ENCODE results near the gene C5AR2. TPM values are rescaled to one million over a fixed set of nuclear protein-coding genes. Genes with fewer than 3 reads are reported as not detected.

The C5AR2 gene
- total RNA-seq, 1 donor from 2014 or later = 3.5 TPM

DNA sequence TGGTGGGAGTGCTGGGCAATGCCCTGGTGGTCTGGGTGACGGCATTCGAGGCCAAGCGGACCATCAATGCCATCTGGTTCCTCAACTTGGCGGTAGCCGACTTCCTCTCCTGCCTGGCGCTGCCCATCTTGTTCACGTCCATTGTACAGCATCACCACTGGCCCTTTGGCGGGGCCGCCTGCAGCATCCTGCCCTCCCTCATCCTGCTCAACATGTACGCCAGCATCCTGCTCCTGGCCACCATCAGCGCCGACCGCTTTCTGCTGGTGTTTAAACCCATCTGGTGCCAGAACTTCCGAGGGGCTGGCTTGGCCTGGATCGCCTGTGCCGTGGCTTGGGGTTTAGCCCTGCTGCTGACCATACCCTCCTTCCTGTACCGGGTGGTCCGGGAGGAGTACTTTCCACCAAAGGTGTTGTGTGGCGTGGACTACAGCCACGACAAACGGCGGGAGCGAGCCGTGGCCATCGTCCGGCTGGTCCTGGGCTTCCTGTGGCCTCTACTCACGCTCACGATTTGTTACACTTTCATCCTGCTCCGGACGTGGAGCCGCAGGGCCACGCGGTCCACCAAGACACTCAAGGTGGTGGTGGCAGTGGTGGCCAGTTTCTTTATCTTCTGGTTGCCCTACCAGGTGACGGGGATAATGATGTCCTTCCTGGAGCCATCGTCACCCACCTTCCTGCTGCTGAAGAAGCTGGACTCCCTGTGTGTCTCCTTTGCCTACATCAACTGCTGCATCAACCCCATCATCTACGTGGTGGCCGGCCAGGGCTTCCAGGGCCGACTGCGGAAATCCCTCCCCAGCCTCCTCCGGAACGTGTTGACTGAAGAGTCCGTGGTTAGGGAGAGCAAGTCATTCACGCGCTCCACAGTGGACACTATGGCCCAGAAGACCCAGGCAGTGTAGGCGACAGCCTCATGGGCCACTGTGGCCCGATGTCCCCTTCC is 11.8 kb upstream of the C5AR2 start:
- Histone ChIP-seq H3K4me1 (no peaks in the 10 kb centered on the region), H3K27me3 (peaks cover 5% of the 10 kb centered on the region), H3K9me3 (no peaks in the 10 kb centered on the region), H3K4me3 (no peak overlapping the region), H3K36me3 (no peaks in the 10 kb centered on the region), H3K27ac (no peak overlapping the region)
- intact Hi-C loops (cut with DNase I) = no loop called here
- TF ChIP-seq, protein P1, sequence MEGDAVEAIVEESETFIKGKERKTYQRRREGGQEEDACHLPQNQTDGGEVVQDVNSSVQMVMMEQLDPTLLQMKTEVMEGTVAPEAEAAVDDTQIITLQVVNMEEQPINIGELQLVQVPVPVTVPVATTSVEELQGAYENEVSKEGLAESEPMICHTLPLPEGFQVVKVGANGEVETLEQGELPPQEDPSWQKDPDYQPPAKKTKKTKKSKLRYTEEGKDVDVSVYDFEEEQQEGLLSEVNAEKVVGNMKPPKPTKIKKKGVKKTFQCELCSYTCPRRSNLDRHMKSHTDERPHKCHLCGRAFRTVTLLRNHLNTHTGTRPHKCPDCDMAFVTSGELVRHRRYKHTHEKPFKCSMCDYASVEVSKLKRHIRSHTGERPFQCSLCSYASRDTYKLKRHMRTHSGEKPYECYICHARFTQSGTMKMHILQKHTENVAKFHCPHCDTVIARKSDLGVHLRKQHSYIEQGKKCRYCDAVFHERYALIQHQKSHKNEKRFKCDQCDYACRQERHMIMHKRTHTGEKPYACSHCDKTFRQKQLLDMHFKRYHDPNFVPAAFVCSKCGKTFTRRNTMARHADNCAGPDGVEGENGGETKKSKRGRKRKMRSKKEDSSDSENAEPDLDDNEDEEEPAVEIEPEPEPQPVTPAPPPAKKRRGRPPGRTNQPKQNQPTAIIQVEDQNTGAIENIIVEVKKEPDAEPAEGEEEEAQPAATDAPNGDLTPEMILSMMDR (IDR thresholded peaks at IDR 0.05) = no peak
- no peak for DNase-seq
- no peak for ATAC-seq

DNA sequence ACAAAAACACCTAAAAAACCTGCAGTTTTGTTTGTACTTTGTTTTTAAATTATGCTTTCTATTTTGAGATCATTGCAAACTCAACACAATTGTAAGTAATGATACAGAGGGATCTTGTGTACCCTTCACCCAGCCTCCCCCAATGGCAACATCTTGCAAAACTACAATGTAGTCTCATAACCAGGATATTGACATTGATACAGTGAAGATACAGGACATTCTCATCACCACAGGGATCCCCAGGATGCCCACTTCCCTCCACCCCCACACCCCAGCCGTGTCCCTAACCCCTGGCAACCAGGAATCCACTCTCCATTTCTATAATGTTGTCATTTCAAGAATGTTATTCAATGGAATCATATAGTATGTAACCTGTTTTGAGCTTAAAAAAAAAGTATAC is 10.3 kb upstream of the C5AR2 start:
- Histone ChIP-seq H3K9me3 (no peaks in the 10 kb centered on the region), H3K4me1 (no peaks in the 10 kb centered on the region), H3K36me3 (no peaks in the 10 kb centered on the region), H3K4me3 (no peak overlapping the region), H3K27me3 (peaks cover 5% of the 10 kb centered on the region), H3K27ac (no peak overlapping the region)
- ATAC-seq (no peak), DNase-seq (no peak)
- intact Hi-C loops (cut with DNase I) = no loop called here
- TF ChIP-seq, protein P1 (IDR thresholded peaks at IDR 0.05) = no peak

DNA sequence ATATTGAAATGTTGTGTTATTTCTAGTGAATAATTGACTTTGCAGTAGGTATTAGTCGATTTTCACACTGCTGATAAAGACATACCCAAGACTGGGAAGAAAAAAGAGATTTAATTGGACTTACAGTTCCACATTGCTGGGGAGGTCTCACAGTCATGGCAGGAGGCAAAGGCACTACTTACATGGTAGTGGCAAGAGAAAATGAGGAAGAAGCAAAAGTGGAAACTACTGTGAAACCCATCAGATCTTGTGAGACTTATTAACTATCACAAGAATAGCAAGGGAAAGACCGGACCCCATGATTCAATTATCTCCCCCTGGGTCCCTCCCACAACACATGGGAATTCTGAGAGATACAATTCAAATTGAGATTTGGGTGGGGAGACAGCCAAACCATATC is 9.9 kb upstream of the C5AR2 start:
- DNase-seq (no peak), ATAC-seq (no peak)
- Histone ChIP-seq H3K4me3 (no peak overlapping the region), H3K4me1 (no peaks in the 10 kb centered on the region), H3K27me3 (peaks cover 5% of the 10 kb centered on the region), H3K9me3 (no peaks in the 10 kb centered on the region), H3K36me3 (no peaks in the 10 kb centered on the region), H3K27ac (no peak overlapping the region)
- TF ChIP-seq, protein P1 (IDR thresholded peaks at IDR 0.05) = no peak
- intact Hi-C loops (cut with DNase I) = no loop called here

DNA sequence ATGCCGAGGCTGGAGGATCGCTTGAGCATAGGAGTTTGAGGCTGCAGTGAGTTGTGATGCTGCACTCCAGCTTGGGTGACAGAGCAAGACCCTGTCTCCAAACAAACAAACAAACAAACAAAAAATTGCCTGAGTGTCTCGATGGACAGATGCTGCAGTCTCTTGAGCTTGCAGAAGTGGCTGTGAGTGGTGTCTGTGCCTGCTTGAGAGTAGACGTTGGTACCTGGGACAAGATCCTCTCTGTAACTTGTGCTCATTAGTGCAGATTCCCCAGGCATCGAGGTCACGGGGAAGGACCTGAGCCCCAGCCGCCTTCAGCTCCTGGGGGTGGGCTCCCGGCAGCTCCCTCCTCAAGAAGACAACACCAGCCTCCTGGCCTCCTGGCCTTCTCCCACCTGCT is 8.6 kb upstream of the C5AR2 start:
- DNase-seq (no peak), ATAC-seq (no peak)
- Histone ChIP-seq H3K9me3 (no peaks in the 10 kb centered on the region), H3K4me1 (no peaks in the 10 kb centered on the region), H3K27me3 (peaks cover 5% of the 10 kb centered on the region), H3K4me3 (no peak overlapping the region), H3K27ac (no peak overlapping the region), H3K36me3 (no peaks in the 10 kb centered on the region)
- intact Hi-C loops (cut with DNase I) = no loop called here
- TF ChIP-seq, protein P1 (IDR thresholded peaks at IDR 0.05) = no peak

DNA sequence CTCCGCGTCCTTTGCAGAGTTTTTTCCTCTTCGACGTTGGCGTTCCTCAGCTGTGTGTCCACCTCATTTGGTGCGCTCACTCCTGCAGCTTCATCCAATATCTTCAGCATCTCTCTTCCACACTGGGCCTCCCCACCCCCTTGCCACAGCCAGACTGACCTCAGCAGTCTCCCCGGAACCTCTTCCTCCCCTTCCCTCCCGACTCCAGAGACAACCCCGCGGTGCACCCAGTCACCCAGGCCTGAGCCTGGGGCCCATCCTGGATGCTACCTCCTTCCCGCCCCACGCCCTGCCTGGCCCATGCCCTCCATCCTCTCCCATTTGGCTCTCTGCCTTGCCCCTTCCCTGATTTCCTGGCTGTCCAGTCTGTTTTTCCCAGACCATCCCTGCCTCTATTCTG is 8.1 kb upstream of the C5AR2 start:
- no peak overlapping the region for H3K4me3 ChIP-seq
- ATAC-seq = peak; percentile 51
- intact Hi-C loops (cut with DNase I) = no loop called here

More for the DNA sequence above, 8.1 kb upstream of the C5AR2 start:
- Histone ChIP-seq H3K36me3 (no peaks in the 10 kb centered on the region), H3K27ac (peak overlapping the region; percentile 55), H3K27me3 (peaks cover 5% of the 10 kb centered on the region), H3K4me1 (no peaks in the 10 kb centered on the region), H3K9me3 (no peaks in the 10 kb centered on the region)
- TF ChIP-seq, protein P1 (IDR thresholded peaks at IDR 0.05) = no peak
- DNase-seq = no peak
